NCI-H446 treated with DMSO at 0.1 percent for 48 hours (cell line): ENCODE data around the gene SPTBN5.
A peak's percentile ranks its signal among the peaks of the same experiment; 100 is the strongest.

ENCODE experiments used
- DNase-seq: peaks from one replicate; lab custom pipeline; 2025; lab: John Stamatoyannopoulos, UW

Gene SPTBN5

DNA sequence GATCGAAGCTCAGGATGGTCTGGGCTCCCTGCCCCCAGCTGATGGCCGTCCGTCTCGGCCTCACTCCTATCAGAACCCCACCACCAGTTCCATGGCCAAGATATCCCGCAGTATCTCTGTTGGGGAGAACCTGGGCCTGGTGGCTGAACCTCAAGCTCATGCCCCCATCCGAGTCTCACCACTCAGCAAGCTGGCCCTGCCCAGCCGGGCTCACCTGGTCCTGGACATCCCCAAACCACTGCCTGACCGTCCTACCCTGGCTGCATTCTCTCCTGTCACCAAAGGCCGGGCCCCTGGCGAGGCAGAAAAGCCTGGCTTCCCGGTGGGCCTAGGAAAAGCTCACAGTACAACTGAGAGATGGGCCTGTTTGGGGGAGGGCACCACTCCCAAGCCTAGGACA, 70.4 kb downstream of the SPTBN5 start:
- no peak for DNase-seq

DNA sequence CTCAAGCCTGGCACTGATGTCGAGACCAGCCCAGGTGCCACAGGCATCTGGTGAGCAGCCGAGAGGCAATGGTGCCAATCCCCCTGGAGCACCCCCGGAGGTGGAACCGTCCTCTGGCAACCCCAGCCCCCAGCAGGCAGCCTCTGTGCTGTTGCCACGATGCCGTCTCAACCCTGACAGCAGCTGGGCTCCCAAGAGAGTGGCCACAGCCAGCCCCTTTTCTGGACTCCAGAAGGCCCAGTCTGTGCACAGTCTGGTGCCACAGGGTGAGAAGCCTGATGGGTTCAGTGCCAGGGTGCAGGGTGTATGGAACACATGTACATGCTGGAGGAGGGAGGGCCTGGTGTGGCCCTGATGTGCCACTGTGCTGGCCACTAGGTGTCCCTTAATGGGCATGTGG, 70.9 kb downstream of the SPTBN5 start:
- no peak for DNase-seq

DNA sequence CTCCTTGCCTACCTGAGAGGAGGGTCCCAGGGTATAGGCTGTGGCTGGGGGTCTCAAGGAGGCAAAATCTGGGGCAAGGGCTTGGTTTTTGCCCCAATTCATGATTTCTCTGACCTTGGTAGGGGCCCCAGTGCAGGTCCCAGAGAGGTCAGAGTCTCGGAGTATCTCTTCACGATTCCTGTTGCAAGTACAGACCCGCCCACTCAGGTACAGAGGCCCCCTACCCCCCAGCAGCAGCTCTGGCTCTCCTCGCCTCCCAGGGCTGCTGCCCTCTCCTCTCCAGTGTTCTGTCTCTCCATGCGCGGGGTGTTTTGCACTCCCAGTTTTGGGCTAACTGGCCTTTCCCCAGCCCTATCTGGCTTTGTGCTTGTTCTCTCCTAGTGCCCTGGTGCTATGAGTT, 71.4 kb downstream of the SPTBN5 start:
- no peak for DNase-seq

- no peak for DNase-seq
These were observed 72.0 kb downstream of the SPTBN5 start for GRCh38 chr15:41821831-41822230.

DNA sequence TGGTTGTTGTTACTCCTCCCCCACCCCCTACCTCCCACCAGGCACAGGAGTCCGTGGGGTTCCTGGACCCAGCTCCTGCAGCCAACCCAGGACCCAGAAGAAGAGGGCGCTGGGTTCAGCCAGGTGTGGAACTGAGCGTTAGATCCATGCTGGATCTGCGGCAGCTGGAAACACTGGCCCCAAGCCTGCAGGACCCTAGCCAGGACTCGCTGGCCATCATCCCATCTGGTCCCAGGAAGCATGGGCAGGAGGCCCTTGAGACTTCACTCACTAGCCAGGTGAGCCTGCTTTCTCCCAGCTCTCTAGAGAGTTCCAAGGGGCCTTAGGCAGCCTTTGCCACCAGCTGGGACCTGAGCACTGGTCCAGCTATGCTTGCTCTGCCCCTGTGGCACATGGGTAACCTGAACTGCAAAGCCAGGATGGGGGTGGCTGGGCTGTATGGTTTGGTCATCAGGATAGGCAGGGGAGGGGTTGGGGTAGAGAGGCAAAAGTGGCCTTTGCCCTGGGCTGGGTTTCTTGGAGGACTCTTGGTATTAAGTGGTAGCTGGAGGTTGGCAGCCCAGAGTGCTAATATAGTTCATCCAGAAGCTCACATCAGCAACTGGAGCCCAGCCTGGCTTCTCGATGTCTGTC, 72.9 kb downstream of the SPTBN5 start:
- DNase-seq, result no peak

DNA sequence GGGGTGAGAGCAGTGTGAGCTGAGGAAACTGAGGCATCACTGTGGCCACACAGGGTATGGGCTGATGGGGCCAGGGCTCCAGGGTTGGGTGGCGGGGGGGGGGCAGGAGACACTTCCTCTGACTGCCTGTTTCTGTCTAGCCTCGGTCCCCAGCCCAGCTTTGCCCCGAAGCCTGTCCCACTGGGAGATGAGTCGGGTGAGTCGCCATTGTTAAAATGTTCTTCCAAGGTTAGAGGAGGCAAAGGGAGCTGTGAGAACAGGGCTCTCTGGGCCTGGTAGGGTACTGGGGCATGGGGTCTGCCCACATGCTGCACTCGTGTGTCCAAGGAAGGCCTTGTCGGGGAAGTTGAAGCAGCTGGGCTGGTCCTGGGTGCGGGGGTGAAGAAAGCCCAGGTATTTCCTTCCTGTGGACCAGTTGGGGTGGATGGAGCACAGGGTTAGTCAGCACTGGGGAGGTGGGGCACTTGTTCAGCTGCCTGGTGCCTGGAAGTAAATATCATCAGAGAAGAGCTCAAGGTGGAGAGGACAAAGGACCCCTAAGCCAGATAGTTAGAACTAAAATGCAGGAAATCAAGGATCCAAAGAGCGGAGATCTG, 74.3 kb downstream of the SPTBN5 start:
- no peak for DNase-seq

DNA sequence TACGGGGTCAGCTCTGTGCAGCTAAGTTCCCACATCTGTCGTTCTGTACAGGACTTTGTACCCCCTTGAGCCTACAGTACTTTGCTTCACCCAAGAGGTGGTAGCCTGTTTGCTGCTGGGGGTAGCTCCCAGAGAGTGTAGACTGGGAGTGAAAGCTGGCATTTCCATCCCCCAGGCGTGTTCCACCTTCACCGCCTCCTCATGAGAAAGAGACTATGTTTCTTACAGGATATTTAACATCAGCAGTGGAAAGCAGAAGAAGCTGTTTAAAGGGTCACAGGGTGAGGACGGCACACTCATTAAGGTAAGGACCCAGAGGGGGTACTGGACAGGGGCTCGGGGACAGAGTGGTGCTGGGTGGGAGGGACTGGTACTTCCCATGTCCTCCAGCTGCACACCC, 76.1 kb downstream of the SPTBN5 start:
- no peak for DNase-seq

- DNase-seq, result no peak
These were observed 76.5 kb downstream of the SPTBN5 start for GRCh38 chr15:41817327-41817726.

DNA sequence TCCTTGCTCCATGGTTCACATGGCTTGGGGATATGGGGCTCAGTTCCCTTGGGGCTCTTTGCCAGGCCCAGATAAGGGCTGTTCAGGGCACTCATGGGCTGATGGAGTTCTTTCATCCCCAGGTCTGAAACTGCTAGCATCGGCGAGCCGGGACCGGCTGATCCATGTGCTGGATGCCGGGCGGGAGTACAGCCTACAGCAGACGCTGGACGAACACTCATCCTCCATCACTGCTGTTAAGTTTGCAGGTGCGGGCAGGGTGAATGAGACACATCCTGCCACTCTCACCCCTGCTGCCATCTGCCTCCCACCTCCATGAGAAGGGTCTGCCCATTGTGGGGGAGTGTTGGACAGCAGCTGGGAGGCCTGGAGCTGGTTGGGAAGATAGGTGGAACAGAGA, 77.1 kb downstream of the SPTBN5 start:
- DNase-seq, result no peak

- no peak for DNase-seq
These were observed 79.3 kb downstream of the SPTBN5 start for GRCh38 chr15:41814534-41814933.

GRCh38 chr15:41813426-41813825, 80.4 kb downstream of the SPTBN5 start:
- no peak for DNase-seq

DNA sequence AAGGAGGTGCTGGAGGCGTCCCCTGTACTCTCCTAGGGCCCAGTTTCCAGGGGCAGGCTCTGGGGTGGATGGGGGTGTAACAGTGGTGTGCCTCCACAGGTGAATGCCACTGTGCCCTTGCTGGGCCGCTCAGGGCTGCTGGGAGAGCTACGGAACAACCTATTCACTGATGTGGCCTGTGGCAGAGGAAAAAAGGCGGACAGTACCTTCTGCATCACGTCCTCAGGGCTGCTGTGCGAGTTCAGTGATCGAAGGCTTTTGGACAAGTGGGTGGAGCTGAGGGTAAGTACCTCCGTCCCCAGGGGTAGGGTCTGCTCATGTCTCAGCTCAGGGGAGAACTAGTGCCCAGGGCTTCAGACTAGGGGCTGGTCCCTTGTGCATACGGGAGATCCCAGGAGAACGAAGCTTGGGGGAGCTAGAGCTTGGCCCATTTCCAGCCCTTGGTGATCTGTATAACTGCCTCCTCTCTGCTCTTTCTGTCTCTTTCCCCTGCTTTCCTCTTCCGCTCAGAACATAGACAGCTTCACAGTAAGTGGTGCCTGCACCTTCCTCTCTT, 81.0 kb downstream of the SPTBN5 start:
- no peak for DNase-seq

GRCh38 chr15:41811432-41812195, 82.2 kb downstream of the SPTBN5 start:
- peak; percentile 26 for DNase-seq

DNA sequence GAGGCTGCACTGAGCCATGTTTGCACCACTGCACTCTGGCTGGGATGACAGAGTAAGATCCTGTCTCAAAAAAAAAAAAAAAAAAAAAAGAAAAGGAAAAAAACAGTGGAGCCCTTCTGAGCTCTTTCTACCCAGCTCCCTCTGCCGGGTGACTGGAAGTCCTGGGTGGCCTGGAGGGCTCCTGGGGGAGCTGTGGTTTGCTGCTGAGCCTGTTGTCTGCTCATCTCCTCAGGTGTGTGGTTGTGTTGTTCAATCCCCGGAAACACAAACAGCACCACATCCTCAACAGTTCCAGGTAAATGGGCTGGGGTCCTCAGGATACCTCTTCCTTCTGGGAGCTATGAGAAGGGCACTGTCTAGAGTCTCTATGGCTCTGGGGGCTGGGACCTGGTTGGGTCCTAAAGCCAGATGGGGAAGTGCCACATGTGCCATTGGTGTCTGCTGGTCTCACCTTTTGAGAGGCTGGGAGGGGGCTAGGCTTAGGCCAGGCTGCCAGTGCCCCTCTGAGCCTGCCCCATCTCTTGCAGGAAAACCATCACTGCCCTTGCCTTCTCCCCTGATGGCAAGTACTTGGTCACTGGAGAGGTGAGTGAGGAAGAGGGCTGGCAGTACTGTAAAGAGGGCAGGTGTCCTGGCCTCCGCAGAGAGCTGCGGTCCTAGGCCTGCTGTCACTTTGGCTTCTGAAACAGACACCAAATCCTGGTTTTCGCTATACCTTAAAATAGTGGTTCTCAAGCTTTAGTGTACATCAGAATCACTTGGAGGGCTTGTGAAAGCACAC, 83.0 kb downstream of the SPTBN5 start:
- no peak for DNase-seq

- DNase-seq, result no peak
These were observed 84.2 kb downstream of the SPTBN5 start for GRCh38 chr15:41809526-41810220.

- DNase-seq, result no peak
These were observed 84.7 kb downstream of the SPTBN5 start for GRCh38 chr15:41809121-41809520.

GRCh38 chr15:41806291-41807181, 87.3 kb downstream of the SPTBN5 start:
- no peak for DNase-seq

DNA sequence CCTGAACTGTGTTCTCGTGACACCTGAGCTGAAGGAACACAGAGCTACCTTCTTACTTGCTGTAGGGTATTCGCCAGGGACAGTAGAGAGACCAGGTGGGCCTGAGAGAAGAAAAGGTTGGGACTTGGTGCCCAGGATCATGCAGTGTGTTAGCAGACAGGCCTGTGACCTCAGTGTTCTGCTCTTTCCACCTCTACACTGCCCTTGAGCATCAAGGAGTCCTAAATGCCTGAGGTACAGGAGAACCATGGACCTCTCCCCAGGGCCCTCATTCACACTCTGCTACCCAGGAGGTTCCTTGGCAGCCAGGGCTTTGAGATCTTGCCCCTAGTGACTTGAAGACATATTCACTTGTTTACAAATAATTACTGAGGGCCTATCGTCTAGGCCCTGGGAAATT, 88.1 kb downstream of the SPTBN5 start:
- DNase-seq, result no peak

DNA sequence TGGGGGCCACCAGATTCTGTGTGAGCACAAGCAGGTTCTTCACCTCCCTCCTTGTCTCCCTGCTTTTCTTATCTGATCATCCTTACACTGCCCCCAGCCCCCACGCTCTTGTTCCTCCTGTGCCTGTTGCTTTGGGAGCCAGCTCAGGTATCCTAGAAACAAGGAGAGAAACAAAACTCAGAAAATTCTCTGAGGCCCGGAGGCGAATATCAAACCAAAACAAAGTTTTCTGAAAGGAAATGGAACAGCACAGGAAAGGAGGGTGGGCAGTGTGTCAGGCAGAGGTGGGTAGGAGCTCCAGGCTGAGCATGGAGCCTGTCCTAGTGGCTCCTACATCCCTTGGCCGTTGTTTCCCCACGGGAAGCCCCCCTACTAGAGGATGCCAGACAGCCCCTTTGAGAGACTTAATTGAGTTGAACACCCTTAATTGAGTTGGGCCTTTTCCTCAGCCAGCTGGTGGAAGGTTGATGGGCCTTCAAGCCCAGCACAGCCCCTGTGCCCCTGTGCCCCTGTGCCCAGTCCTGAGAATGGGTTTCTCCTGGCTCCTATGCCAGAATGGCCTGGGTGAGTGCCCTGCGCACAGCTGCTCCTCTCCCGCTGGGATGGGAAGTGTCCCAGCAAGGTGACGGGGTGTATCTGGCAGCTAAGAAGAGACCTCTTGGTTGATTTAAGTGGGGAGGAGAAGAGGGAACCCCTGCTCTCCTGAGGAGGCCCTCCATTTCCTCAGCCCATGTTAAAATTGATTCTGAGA, 88.8 kb downstream of the SPTBN5 start:
- no peak for DNase-seq

DNA sequence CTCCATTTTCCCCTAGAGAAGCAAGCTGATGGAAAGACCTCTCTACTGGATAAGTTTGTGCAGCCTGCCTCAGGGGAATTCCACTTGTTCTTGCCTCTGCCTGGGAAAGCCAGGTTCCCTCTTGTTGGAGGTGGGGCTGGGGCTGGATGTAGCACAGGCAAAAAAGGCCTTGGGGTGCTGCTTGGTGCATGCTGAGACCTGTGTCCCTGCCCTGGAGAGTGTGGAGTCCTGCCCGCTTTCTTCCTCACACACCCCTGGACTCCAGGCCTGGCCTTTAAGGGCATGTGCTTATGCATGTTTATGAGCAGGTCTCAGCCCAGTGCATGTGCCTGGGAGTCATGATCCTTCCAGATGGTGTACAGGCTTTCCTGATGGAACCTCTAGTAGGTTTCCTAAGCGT, 89.5 kb downstream of the SPTBN5 start:
- no peak for DNase-seq
